Measurements from ENCODE around the gene CISTR.

DNA sequence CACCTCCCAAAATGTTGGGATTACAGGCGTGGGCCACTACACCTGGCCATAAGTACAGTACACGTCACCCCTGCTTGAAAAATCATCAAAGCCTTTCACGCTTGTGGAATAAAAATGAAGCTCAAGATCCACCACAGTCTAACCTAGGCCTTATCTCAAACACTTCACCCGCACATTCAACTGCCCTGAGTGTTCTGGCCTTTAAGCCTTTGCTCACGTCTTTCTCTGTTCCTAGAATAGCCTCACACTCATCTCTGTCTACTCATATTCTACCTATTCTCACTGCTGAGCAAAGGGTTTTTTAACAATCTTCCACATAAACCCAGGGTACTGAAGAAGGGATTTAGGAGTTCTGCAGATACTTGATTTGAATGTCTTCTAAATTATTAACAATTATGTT lies 34.5 kb downstream of the CISTR start:
- no peak for TF ChIP-seq CTCF (IDR thresholded peaks at IDR 0.05)
- TF ChIP-seq EP300 (IDR thresholded peaks at IDR 0.05) = no peak

All from gastroesophageal sphincter (tissue), 3 donors.